Ishikawa (cell line): ENCODE data around the gene KIF11.

ENCODE experiments used
- EP300 ChIP-seq: IDR thresholded peaks from 2 replicates; pipeline ENCODE4 v1.6.1; 2012; ENCODE audit warnings: borderline replicate concordance
- FOXM1 ChIP-seq: IDR thresholded peaks from 2 replicates; pipeline ENCODE4 v1.6.1; 2012; ENCODE audit warnings: low read depth, borderline replicate concordance
- MAX ChIP-seq: IDR thresholded peaks from 2 replicates; pipeline ENCODE4 v1.6.1; 2012
- NFIC ChIP-seq: IDR thresholded peaks from 2 replicates; pipeline ENCODE4 v1.6.1; 2012
- RAD21 ChIP-seq: IDR thresholded peaks from 2 replicates; pipeline ENCODE4 v1.6.1; 2012; ENCODE audit warnings: low read depth

GRCh38 chr10:92547676-92548075, 45.3 kb upstream of the KIF11 start:
- TF ChIP-seq FOXM1 (no peak), NFIC (no peak), MAX (no peak), RAD21 (no peak), EP300 (no peak)
